Spleen (tissue), 11 donors: ENCODE data around the gene OPCML. TPM values are rescaled to one million over a fixed set of nuclear protein-coding genes. Genes with fewer than 3 reads are reported as not detected.
A peak's percentile ranks its signal among the peaks of the same experiment; 100 is the strongest.

Experiments used
- DNase-seq: peaks from one replicate; pipeline ENCODE4 v3.0.0-alpha.2; 2020
- H3K27ac ChIP-seq, 8 donors: fragments of 200-600 bp; sonication (generic) in 7 of 8; 1 replicate in 4 of 8; 2 replicates in 4 of 8; pipeline versions ENCODE4 v1.5.0 to v1.8.0; 2016 to 2021; ENCODE audit warnings: inconsistent platforms in 4 of 8, mild to moderate bottlenecking in 4 of 8, moderate library complexity in 1 of 8
- H3K27me3 ChIP-seq, 7 donors: fragments of 200-600 bp; sonication (generic) in 6 of 7; replicated peaks in 1 of 7; 1 replicate in 4 of 7; 2 replicates in 3 of 7; pipeline versions ENCODE4 v1.5.0 to v1.8.0; 2016 to 2021; ENCODE audit warnings: inconsistent platforms in 3 of 7, mild to moderate bottlenecking in 1 of 7
- H3K36me3 ChIP-seq, 6 donors: fragments of 200-600 bp; sonication (generic) in 5 of 6; 1 replicate in 4 of 6; 2 replicates in 2 of 6; pipeline versions ENCODE4 v1.5.0 to v1.8.0; 2016 to 2021; ENCODE audit warnings: inconsistent platforms in 2 of 6
- H3K4me1 ChIP-seq, 6 donors: fragments of 200-600 bp; sonication (generic) in 5 of 6; 1 replicate in 3 of 6; 2 replicates in 3 of 6; pipeline versions ENCODE4 v1.5.0 to v1.8.0; 2016 to 2021; ENCODE audit warnings: inconsistent platforms in 3 of 6
- H3K4me3 ChIP-seq, 8 donors: fragments of 200-600 bp; sonication (generic) in 7 of 8; 1 replicate in 4 of 8; 2 replicates in 4 of 8; pipeline versions ENCODE4 v1.5.0 to v1.8.0; 2016 to 2021; ENCODE audit warnings: inconsistent platforms in 4 of 8, mild to moderate bottlenecking in 4 of 8, moderate library complexity in 2 of 8
- H3K9me3 ChIP-seq, 8 donors: fragments of 200-600 bp; sonication (generic) in 7 of 8; 1 replicate in 4 of 8; 2 replicates in 4 of 8; pipeline versions ENCODE4 v1.5.0 to v1.8.0; 2016 to 2021; ENCODE audit warnings: inconsistent platforms in 4 of 8
- CTCF ChIP-seq, 11 experiments: fragments of 200-600 bp in 7 of 11; fragments of 450-650 bp in 4 of 11; sonication (generic) in 4 of 11; IDR thresholded peaks in 8 of 11; conservative IDR thresholded peaks in 3 of 11; 1 replicate in 7 of 11; 2 replicates in 4 of 11; pipeline versions ENCODE4 v1.4.0 to v1.8.0; 2016 to 2021; ENCODE audit warnings: antibody characterized with exemption in 11 of 11, inconsistent platforms in 4 of 11, mild to moderate bottlenecking in 1 of 11
- POLR2A ChIP-seq, 3 donors: fragments of 450-650 bp; IDR thresholded peaks; one replicate each; pipeline ENCODE4 v1.5.1; 2017; ENCODE audit warnings: antibody characterized with exemption in 3 of 3, mild to moderate bottlenecking in 1 of 3
- POLR2AphosphoS5 ChIP-seq, 3 donors: sonication (generic); formaldehyde crosslinking; IDR thresholded peaks; one replicate each; pipeline ENCODE4 v1.5.1; 2017; ENCODE audit warnings: antibody characterized with exemption in 3 of 3
- WGBS, 5 donors: extraction: QIAGEN DNeasy Blood & Tissue Kit in 3 of 5; methylation state at CpG; one replicate each; pipeline versions ENCODE4 v1.1.5 to v1.1.7; 2013 to 2018; 5-methylcytosine and 5-hydroxymethylcytosine counted together
- intact Hi-C: fragments of 100-400 bp; cut with DNase I; formaldehyde crosslinking; loops from one replicate; pipeline ENCODE4 v1.15.0; 2023; ENCODE audit warnings: low total_unique reads
- polyA plus RNA-seq, 3 donors: library from polyadenylated mRNA; stranded (reverse); fragments of 200-250 nt; gene quantifications; one replicate each; pipeline ENCODE4 v1.2.1, GENCODE V29; 2013
- total RNA-seq, 7 donors: library from RNA; depleted of rRNA in 3 of 7; stranded (reverse); fragments of >200 nt in 3 of 7; fragmentation: NEBNext Ultra II Directional in 4 of 7; extraction: Animal tissue kit (Norgen Biotek cat#: 25700) in 4 of 7; gene quantifications; one replicate each; pipeline versions ENCODE4 v1.1.0 to v1.2.1, GENCODE V29; 2016 to 2021
- donor health status: healthy with polysubstance abuse.
- donor health status: DM: no; HTN: no; CAD: no; lungs with moderate emphysema.
- donor health status: DM: no; HTN: no; CAD: no.
- donor health status: Bipolar disorder and iron deficiency.
- donor health status: healthy.
- donor health status: DM: no; HTN: no; CAD: no.
- donor health status: DM: yes; HTN: yes; CAD: no.

The OPCML gene
- total and polyA plus RNA-seq, 10 donors: 0.09 to 10.7 (median 3.1) TPM

- no peak for TF ChIP-seq POLR2A (IDR thresholded peaks at IDR 0.05)
- TF ChIP-seq POLR2AphosphoS5 (IDR thresholded peaks at IDR 0.05): no peak
- no peak for TF ChIP-seq CTCF (IDR thresholded peaks at IDR 0.05 in 8 of 11, conservative IDR thresholded peaks at IDR 0.05 in 3 of 11)
- H3K36me3 ChIP-seq: no peaks in the 10 kb centered on the region
- no peak for DNase-seq
- no peaks in the 10 kb centered on the region for H3K4me1 ChIP-seq
- H3K4me3 ChIP-seq: no peak overlapping the region
- no peaks in the 10 kb centered on the region for H3K27me3 ChIP-seq
- intact Hi-C loops: no loop called here
- WGBS, 5 donors: 81 to 92% (median 91%) methylated on average over 4 of the region's 4 CpGs
- no peak overlapping the region for H3K27ac ChIP-seq
- no peaks in the 10 kb centered on the region for H3K9me3 ChIP-seq
Measured at GRCh38 chr11:133104009-133104744, 428.1 kb downstream of the OPCML start.

GRCh38 chr11:133096981-133097380, 435.3 kb downstream of the OPCML start:
- Histone ChIP-seq H3K27ac (no peak overlapping the region), H3K4me3 (no peak overlapping the region), H3K36me3 (no peaks in the 10 kb centered on the region), H3K27me3 (peaks cover 0 to 5% (median 0%) of the 10 kb centered on the region in 7 donors), H3K9me3 (peaks cover 0 to 17% (median 3%) of the 10 kb centered on the region in 8 donors), H3K4me1 (no peaks in the 10 kb centered on the region)
- DNase-seq: no peak
- intact Hi-C loops: no loop called here
- WGBS, 5 donors: 82 to 93% (median 87%) methylated on average over 5 of the region's 5 CpGs
- TF ChIP-seq POLR2AphosphoS5 (IDR thresholded peaks at IDR 0.05): no peak
- TF ChIP-seq CTCF (IDR thresholded peaks at IDR 0.05 in 8 of 11, conservative IDR thresholded peaks at IDR 0.05 in 3 of 11): no peak
- TF ChIP-seq POLR2A (IDR thresholded peaks at IDR 0.05): no peak

- TF ChIP-seq CTCF (IDR thresholded peaks at IDR 0.05 in 8 of 11, conservative IDR thresholded peaks at IDR 0.05 in 3 of 11) (no peak), POLR2AphosphoS5 (IDR thresholded peaks at IDR 0.05) (no peak), POLR2A (IDR thresholded peaks at IDR 0.05) (no peak)
- no peak overlapping the region for H3K4me3 ChIP-seq
- peaks cover 0 to 11% (median 6%) of the 10 kb centered on the region in 6 donors for H3K4me1 ChIP-seq
- H3K27ac ChIP-seq: no peak overlapping the region
- WGBS, 5 donors: 64 to 82% (median 75%) methylated on average over 5 of the region's 5 CpGs
- H3K9me3 ChIP-seq: no peaks in the 10 kb centered on the region
- intact Hi-C loops: loop anchor here (10.0 kb wide), 1 partner anchor 68 kb away; no protein-coding TSS in a partner anchor
- peaks cover 0 to 75% (median 8%) of the 10 kb centered on the region in 7 donors for H3K27me3 ChIP-seq
- no peaks in the 10 kb centered on the region for H3K36me3 ChIP-seq
- no peak for DNase-seq
Measured at GRCh38 chr11:133086518-133086917, 445.8 kb downstream of the OPCML start.

- H3K27me3 ChIP-seq: peaks cover 0 to 79% (median 8%) of the 10 kb centered on the region in 7 donors
- no peaks in the 10 kb centered on the region for H3K9me3 ChIP-seq
- H3K4me1 ChIP-seq: peaks cover 0 to 11% (median 6%) of the 10 kb centered on the region in 6 donors
- DNase-seq: peak; percentile 87
- WGBS, 5 donors: 0 to 3% (median 2%) methylated on average over 1 to 71 of the region's 71 CpGs
- no peak overlapping the region for H3K27ac ChIP-seq
- H3K4me3 ChIP-seq: peak overlapping the region; percentile 9 to 63 (median 18)
- intact Hi-C loops: loop anchor here (5.0 to 10.0 kb wide), 2 partner anchors 72 to 754 kb away; no protein-coding TSS in a partner anchor
- TF ChIP-seq CTCF (IDR thresholded peaks at IDR 0.05 in 8 of 11, conservative IDR thresholded peaks at IDR 0.05 in 3 of 11) (peak in 8 of 11 experiments; percentile 27 to 90 (median 76)), POLR2AphosphoS5 (IDR thresholded peaks at IDR 0.05) (peak in 1 of 3 donors; percentile 44), POLR2A (IDR thresholded peaks at IDR 0.05) (no peak)
- no peaks in the 10 kb centered on the region for H3K36me3 ChIP-seq
Measured at GRCh38 chr11:133082841-133083488, 449.3 kb downstream of the OPCML start.
